ENCODE data around the gene CRIP2. TPM values are rescaled to one million over a fixed set of nuclear protein-coding genes. Genes with fewer than 3 reads are reported as not detected.
A peak's percentile ranks its signal among the peaks of the same experiment; 100 is the strongest.

CRIP2 gene
- polyA plus RNA-seq (2013, experiment 1 of 2) = 16.9 TPM
- polyA plus RNA-seq (2013, experiment 2 of 2) = 15.2 TPM

GRCh38 chr14:105474483-105475268, at the start of gene CRIP2:
TSS of gene CRIP2 (plus strand) at chr14:105474821. CDS start at chr14:105474863, 42 bp downstream.
- Histone ChIP-seq H2BK15ac (ENCODE audit: low read length) (peak within 1 kb of the TSS; percentile 89), H3K9me3 (replicated peaks in 1 of 2; ENCODE audit: control insufficient read depth in 2 of 2, insufficient read depth in 1 of 2, low read depth in 1 of 2, low read length in 2 of 2) (peaks cover 0 to 4% of the 10 kb centered on the region in 2 donors), H2BK5ac (ENCODE audit: low read length) (peak within 1 kb of the TSS; percentile 93), H2AK5ac (ENCODE audit: low read depth, low read length) (peak within 1 kb of the TSS; percentile 98), H4K8ac (ENCODE audit: low read depth, low read length) (no peak within 1 kb of the TSS), H3K4me3 (ENCODE audit: low read length in 2 of 2) (peak within 1 kb of the TSS; percentile 91), H2BK12ac (ENCODE audit: low read length) (peak within 1 kb of the TSS; percentile 73), H3K4me1 (ENCODE audit: control insufficient read depth in 2 of 2, insufficient read depth in 1 of 2, low read depth in 1 of 2, low read length in 2 of 2) (peaks cover 30 to 51% of the 10 kb centered on the region in 2 donors), H3K23ac (ENCODE audit: low read depth, low read length, poor library complexity) (peak within 1 kb of the TSS; percentile 91), H3K27ac (replicated peaks; ENCODE audit: low read length) (peak within 1 kb of the TSS; percentile 91), H2AFZ (ENCODE audit: low read length) (peak within 1 kb of the TSS; percentile 96), H3K18ac (ENCODE audit: low read length) (peak within 1 kb of the TSS; percentile 97), H4K91ac (ENCODE audit: low read depth, low read length, poor library complexity) (peak within 1 kb of the TSS; percentile 53), H3K36me3 (replicated peaks in 1 of 2; ENCODE audit: control insufficient read depth in 2 of 2, insufficient read depth in 2 of 2, low read length in 2 of 2) (peaks cover 4 to 10% of the 10 kb centered on the region in 2 donors), H3K9ac (ENCODE audit: low read depth, low read length, poor library complexity) (peak within 1 kb of the TSS; percentile 91), H3K79me1 (ENCODE audit: low read depth, low read length) (peaks cover 13% of the 10 kb centered on the region), H3K14ac (ENCODE audit: low read length) (peak within 1 kb of the TSS; percentile 97), H3K27me3 (ENCODE audit: control insufficient read depth in 3 of 3, insufficient read depth in 3 of 3, low read depth in 1 of 3, low read length in 3 of 3) (peaks cover 0 to 50% (median 23%) of the 10 kb centered on the region in 3 experiments), H2BK120ac (ENCODE audit: low read depth, low read length) (peak within 1 kb of the TSS; percentile 96), H3K4me2 (ENCODE audit: insufficient read depth, low read length, poor library complexity, severe bottlenecking) (peak within 1 kb of the TSS; percentile 86), H3K4ac (ENCODE audit: low read length) (no peak within 1 kb of the TSS)
- DNase-seq (ENCODE audit: low spot score) = no peak
- WGBS, 2 donors (ENCODE audit: extremely low coverage in 2 of 2, insufficient read length in 2 of 2, insufficient replicate concordance in 1 of 2) = no CpG with 5 or more reads among the region's 118 CpGs

- no peak overlapping the region for H3K14ac ChIP-seq (ENCODE audit: low read length)
- H3K79me1 ChIP-seq (ENCODE audit: low read depth, low read length) = peaks cover 35% of the 10 kb centered on the region
- no peak overlapping the region for H3K4me3 ChIP-seq (ENCODE audit: low read length in 2 of 2)
- H4K91ac ChIP-seq (ENCODE audit: low read depth, low read length, poor library complexity) = no peak overlapping the region
- no peak overlapping the region for H3K4ac ChIP-seq (ENCODE audit: low read length)
- H3K23ac ChIP-seq (ENCODE audit: low read depth, low read length, poor library complexity) = peak overlapping the region; percentile 73
- H3K4me2 ChIP-seq (ENCODE audit: insufficient read depth, low read length, poor library complexity, severe bottlenecking) = no peak overlapping the region
- no peak overlapping the region for H2BK120ac ChIP-seq (ENCODE audit: low read depth, low read length)
- H3K18ac ChIP-seq (ENCODE audit: low read length) = peak overlapping the region; percentile 71
- peaks cover 14 to 16% of the 10 kb centered on the region in 2 donors for H3K4me1 ChIP-seq (ENCODE audit: control insufficient read depth in 2 of 2, insufficient read depth in 1 of 2, low read depth in 1 of 2, low read length in 2 of 2)
- peaks cover 25 to 70% of the 10 kb centered on the region in 2 donors for H3K36me3 ChIP-seq (replicated peaks in 1 of 2; ENCODE audit: control insufficient read depth in 2 of 2, insufficient read depth in 2 of 2, low read length in 2 of 2)
- H3K9ac ChIP-seq (ENCODE audit: low read depth, low read length, poor library complexity) = no peak overlapping the region
- no peak overlapping the region for H4K8ac ChIP-seq (ENCODE audit: low read depth, low read length)
- H3K9me3 ChIP-seq (replicated peaks in 1 of 2; ENCODE audit: control insufficient read depth in 2 of 2, insufficient read depth in 1 of 2, low read depth in 1 of 2, low read length in 2 of 2) = peaks cover 12 to 22% of the 10 kb centered on the region in 2 donors
- no CpG with 5 or more reads among the region's 12 CpGs for WGBS, 2 donors (ENCODE audit: extremely low coverage in 2 of 2, insufficient read length in 2 of 2, insufficient replicate concordance in 1 of 2)
- no peak for DNase-seq (ENCODE audit: low spot score)
- no peaks in the 10 kb centered on the region for H3K27me3 ChIP-seq (ENCODE audit: control insufficient read depth in 3 of 3, insufficient read depth in 3 of 3, low read depth in 1 of 3, low read length in 3 of 3)
- H2AK5ac ChIP-seq (ENCODE audit: low read depth, low read length) = no peak overlapping the region
- peak overlapping the region; percentile 22 for H2BK12ac ChIP-seq (ENCODE audit: low read length)
- no peak overlapping the region for H2BK15ac ChIP-seq (ENCODE audit: low read length)
- H2BK5ac ChIP-seq (ENCODE audit: low read length) = no peak overlapping the region
- H2AFZ ChIP-seq (ENCODE audit: low read length) = no peak overlapping the region
- no peak overlapping the region for H3K27ac ChIP-seq (replicated peaks; ENCODE audit: low read length)
These were observed 49.8 kb upstream of the CRIP2 start for GRCh38 chr14:105424861-105425260.

GRCh38 chr14:105425823-105426247, 48.8 kb upstream of the CRIP2 start:
- H3K4me1 ChIP-seq (ENCODE audit: control insufficient read depth in 2 of 2, insufficient read depth in 1 of 2, low read depth in 1 of 2, low read length in 2 of 2) = peaks cover 11 to 14% of the 10 kb centered on the region in 2 donors
- H2BK120ac ChIP-seq (ENCODE audit: low read depth, low read length) = no peak overlapping the region
- no peak overlapping the region for H2BK5ac ChIP-seq (ENCODE audit: low read length)
- no peak overlapping the region for H3K4ac ChIP-seq (ENCODE audit: low read length)
- no peak overlapping the region for H3K9ac ChIP-seq (ENCODE audit: low read depth, low read length, poor library complexity)
- H4K91ac ChIP-seq (ENCODE audit: low read depth, low read length, poor library complexity) = no peak overlapping the region
- no peak overlapping the region for H4K8ac ChIP-seq (ENCODE audit: low read depth, low read length)
- peaks cover 14 to 32% of the 10 kb centered on the region in 2 donors for H3K9me3 ChIP-seq (replicated peaks in 1 of 2; ENCODE audit: control insufficient read depth in 2 of 2, insufficient read depth in 1 of 2, low read depth in 1 of 2, low read length in 2 of 2)
- no peak overlapping the region for H3K27ac ChIP-seq (replicated peaks; ENCODE audit: low read length)
- H2AK5ac ChIP-seq (ENCODE audit: low read depth, low read length) = no peak overlapping the region
- H3K36me3 ChIP-seq (replicated peaks in 1 of 2; ENCODE audit: control insufficient read depth in 2 of 2, insufficient read depth in 2 of 2, low read length in 2 of 2) = peaks cover 31 to 80% of the 10 kb centered on the region in 2 donors
- H3K23ac ChIP-seq (ENCODE audit: low read depth, low read length, poor library complexity) = no peak overlapping the region
- no peak for DNase-seq (ENCODE audit: low spot score)
- no peak overlapping the region for H3K4me2 ChIP-seq (ENCODE audit: insufficient read depth, low read length, poor library complexity, severe bottlenecking)
- H3K14ac ChIP-seq (ENCODE audit: low read length) = no peak overlapping the region
- H3K4me3 ChIP-seq (ENCODE audit: low read length in 2 of 2) = no peak overlapping the region
- H2AFZ ChIP-seq (ENCODE audit: low read length) = no peak overlapping the region
- no peak overlapping the region for H2BK12ac ChIP-seq (ENCODE audit: low read length)
- H3K79me1 ChIP-seq (ENCODE audit: low read depth, low read length) = peaks cover 34% of the 10 kb centered on the region
- WGBS, 2 donors (ENCODE audit: extremely low coverage in 2 of 2, insufficient read length in 2 of 2, insufficient replicate concordance in 1 of 2) = no CpG with 5 or more reads among the region's 23 CpGs
- H3K18ac ChIP-seq (ENCODE audit: low read length) = no peak overlapping the region
- H3K27me3 ChIP-seq (ENCODE audit: control insufficient read depth in 3 of 3, insufficient read depth in 3 of 3, low read depth in 1 of 3, low read length in 3 of 3) = no peaks in the 10 kb centered on the region
- H2BK15ac ChIP-seq (ENCODE audit: low read length) = no peak overlapping the region

- no peak overlapping the region for H2AK5ac ChIP-seq (ENCODE audit: low read depth, low read length)
- no peak overlapping the region for H2BK5ac ChIP-seq (ENCODE audit: low read length)
- H3K4ac ChIP-seq (ENCODE audit: low read length) = no peak overlapping the region
- no peak overlapping the region for H3K18ac ChIP-seq (ENCODE audit: low read length)
- peak overlapping the region; percentile 22 for H3K9ac ChIP-seq (ENCODE audit: low read depth, low read length, poor library complexity)
- H2BK15ac ChIP-seq (ENCODE audit: low read length) = no peak overlapping the region
- no peak overlapping the region for H4K8ac ChIP-seq (ENCODE audit: low read depth, low read length)
- H3K4me3 ChIP-seq (ENCODE audit: low read length in 2 of 2) = peak overlapping the region in 1 of 2 donors; percentile 59
- no peak overlapping the region for H3K27ac ChIP-seq (replicated peaks; ENCODE audit: low read length)
- no peak overlapping the region for H3K23ac ChIP-seq (ENCODE audit: low read depth, low read length, poor library complexity)
- H3K4me1 ChIP-seq (ENCODE audit: control insufficient read depth in 2 of 2, insufficient read depth in 1 of 2, low read depth in 1 of 2, low read length in 2 of 2) = peaks cover 5 to 6% of the 10 kb centered on the region in 2 donors
- no peak overlapping the region for H3K4me2 ChIP-seq (ENCODE audit: insufficient read depth, low read length, poor library complexity, severe bottlenecking)
- peaks cover 26% of the 10 kb centered on the region for H3K79me1 ChIP-seq (ENCODE audit: low read depth, low read length)
- DNase-seq (ENCODE audit: low spot score) = no peak
- peaks cover 15 to 38% of the 10 kb centered on the region in 2 donors for H3K9me3 ChIP-seq (replicated peaks in 1 of 2; ENCODE audit: control insufficient read depth in 2 of 2, insufficient read depth in 1 of 2, low read depth in 1 of 2, low read length in 2 of 2)
- no CpG with 5 or more reads among the region's 21 CpGs for WGBS, 2 donors (ENCODE audit: extremely low coverage in 2 of 2, insufficient read length in 2 of 2, insufficient replicate concordance in 1 of 2)
- no peak overlapping the region for H4K91ac ChIP-seq (ENCODE audit: low read depth, low read length, poor library complexity)
- H2AFZ ChIP-seq (ENCODE audit: low read length) = no peak overlapping the region
- H2BK12ac ChIP-seq (ENCODE audit: low read length) = no peak overlapping the region
- peaks cover 30 to 80% of the 10 kb centered on the region in 2 donors for H3K36me3 ChIP-seq (replicated peaks in 1 of 2; ENCODE audit: control insufficient read depth in 2 of 2, insufficient read depth in 2 of 2, low read length in 2 of 2)
- H3K14ac ChIP-seq (ENCODE audit: low read length) = no peak overlapping the region
- H3K27me3 ChIP-seq (ENCODE audit: control insufficient read depth in 3 of 3, insufficient read depth in 3 of 3, low read depth in 1 of 3, low read length in 3 of 3) = no peaks in the 10 kb centered on the region
- no peak overlapping the region for H2BK120ac ChIP-seq (ENCODE audit: low read depth, low read length)
These were observed 48.0 kb upstream of the CRIP2 start for GRCh38 chr14:105426416-105427130.
